A172 (cell line): ENCODE data around the gene FAM89A. TPM values are rescaled to one million over a fixed set of nuclear protein-coding genes. Genes with fewer than 3 reads are reported as not detected.
A peak's percentile ranks its signal among the peaks of the same experiment; 100 is the strongest.
"Not testable (repeated sequence)": the region's sequence is repeated elsewhere in the genome, so short reads cannot be mapped to it uniquely, and the experiment has no call there.

Source experiments
- DNase-seq: peaks from one replicate; pipeline ENCODE4 v3.0.0-alpha.2; 2015; ENCODE audit warnings: low spot score
- total RNA-seq: library from RNA; depleted of rRNA; stranded (reverse); fragments of >200 nt; shearing (Covaris generic); gene quantifications from 2 replicates; pipeline ENCODE4 v1.2.3, GENCODE V29; 2014

FAM89A gene
- total RNA-seq, 1 experiment from 2014 or later, result 17.0 TPM

- DNase-seq, result no peak
These were observed 4.3 kb downstream of the FAM89A start for GRCh38 chr1:231035799-231036198.

GRCh38 chr1:231032963-231033362 lies 7.1 kb downstream of the FAM89A start:
- no peak for DNase-seq

- no peak for DNase-seq
These were observed 10.2 kb downstream of the FAM89A start for GRCh38 chr1:231029841-231030240.

- DNase-seq, result not testable (repeated sequence)
These were observed 10.8 kb downstream of the FAM89A start for GRCh38 chr1:231029247-231029646.

GRCh38 chr1:231028682-231029081 lies 11.4 kb downstream of the FAM89A start:
- no peak for DNase-seq

- no peak for DNase-seq
These were observed 12.1 kb downstream of the FAM89A start for GRCh38 chr1:231027971-231028370.

GRCh38 chr1:231027136-231027925 lies 12.7 kb downstream of the FAM89A start:
- no peak for DNase-seq

GRCh38 chr1:231026576-231026975 lies 13.5 kb downstream of the FAM89A start:
- DNase-seq, result no peak

GRCh38 chr1:231023150-231023549 lies 16.9 kb downstream of the FAM89A start:
- no peak for DNase-seq

GRCh38 chr1:231022543-231022942 lies 17.5 kb downstream of the FAM89A start:
- DNase-seq, result not testable (repeated sequence)

GRCh38 chr1:231021540-231022031 lies 18.5 kb downstream of the FAM89A start:
- no peak for DNase-seq

- DNase-seq, result peak; percentile 16
These were observed 19.2 kb downstream of the FAM89A start for GRCh38 chr1:231020816-231021215.

- peak; percentile 78 for DNase-seq
These were observed 19.9 kb downstream of the FAM89A start for GRCh38 chr1:231020139-231020601.

- no peak for DNase-seq
These were observed 20.3 kb downstream of the FAM89A start for GRCh38 chr1:231019711-231020110.

- DNase-seq, result no peak
These were observed 23.1 kb downstream of the FAM89A start for GRCh38 chr1:231016966-231017365.

- DNase-seq, result no peak
These were observed 23.8 kb downstream of the FAM89A start for GRCh38 chr1:231016234-231016633.

- DNase-seq, result no peak
These were observed 26.6 kb downstream of the FAM89A start for GRCh38 chr1:231013391-231014015.

GRCh38 chr1:231011963-231012362 lies 28.1 kb downstream of the FAM89A start:
- DNase-seq, result no peak

GRCh38 chr1:231011360-231011759 lies 28.7 kb downstream of the FAM89A start:
- DNase-seq, result no peak

GRCh38 chr1:231007535-231007934 lies 32.5 kb downstream of the FAM89A start:
- DNase-seq, result not testable (repeated sequence)

- DNase-seq, result no peak
These were observed 38.2 kb downstream of the FAM89A start for GRCh38 chr1:231001892-231002291.

- DNase-seq, result no peak
These were observed 39.4 kb downstream of the FAM89A start for GRCh38 chr1:231000639-231001038.

GRCh38 chr1:231000201-231000600 lies 39.9 kb downstream of the FAM89A start:
- no peak for DNase-seq
